Spleen (tissue), 11 donors: ENCODE measurements around the gene USP33. TPM values are rescaled to one million over a fixed set of nuclear protein-coding genes. Genes with fewer than 3 reads are reported as not detected.
"Not testable (repeated sequence)": the region's sequence is repeated elsewhere in the genome, so short reads cannot be mapped to it uniquely, and the experiment has no call there.

Source experiments
- DNase-seq: peaks from one replicate; pipeline ENCODE4 v3.0.0-alpha.2; 2020
- H3K27ac ChIP-seq, 8 donors: fragments of 200-600 bp; sonication (generic) in 7 of 8; 1 replicate in 4 of 8; 2 replicates in 4 of 8; pipeline versions ENCODE4 v1.5.0 to v1.8.0; 2016 to 2021; ENCODE audit warnings: inconsistent platforms in 4 of 8, mild to moderate bottlenecking in 4 of 8, moderate library complexity in 1 of 8
- H3K27me3 ChIP-seq, 7 donors: fragments of 200-600 bp; sonication (generic) in 6 of 7; replicated peaks in 1 of 7; 1 replicate in 4 of 7; 2 replicates in 3 of 7; pipeline versions ENCODE4 v1.5.0 to v1.8.0; 2016 to 2021; ENCODE audit warnings: inconsistent platforms in 3 of 7, mild to moderate bottlenecking in 1 of 7
- H3K36me3 ChIP-seq, 6 donors: fragments of 200-600 bp; sonication (generic) in 5 of 6; 1 replicate in 4 of 6; 2 replicates in 2 of 6; pipeline versions ENCODE4 v1.5.0 to v1.8.0; 2016 to 2021; ENCODE audit warnings: inconsistent platforms in 2 of 6
- H3K4me1 ChIP-seq, 6 donors: fragments of 200-600 bp; sonication (generic) in 5 of 6; 1 replicate in 3 of 6; 2 replicates in 3 of 6; pipeline versions ENCODE4 v1.5.0 to v1.8.0; 2016 to 2021; ENCODE audit warnings: inconsistent platforms in 3 of 6
- H3K4me3 ChIP-seq, 8 donors: fragments of 200-600 bp; sonication (generic) in 7 of 8; 1 replicate in 4 of 8; 2 replicates in 4 of 8; pipeline versions ENCODE4 v1.5.0 to v1.8.0; 2016 to 2021; ENCODE audit warnings: inconsistent platforms in 4 of 8, mild to moderate bottlenecking in 4 of 8, moderate library complexity in 2 of 8
- H3K9me3 ChIP-seq, 8 donors: fragments of 200-600 bp; sonication (generic) in 7 of 8; 1 replicate in 4 of 8; 2 replicates in 4 of 8; pipeline versions ENCODE4 v1.5.0 to v1.8.0; 2016 to 2021; ENCODE audit warnings: inconsistent platforms in 4 of 8
- CTCF ChIP-seq, 11 experiments: fragments of 200-600 bp in 7 of 11; fragments of 450-650 bp in 4 of 11; sonication (generic) in 4 of 11; IDR thresholded peaks in 8 of 11; conservative IDR thresholded peaks in 3 of 11; 1 replicate in 7 of 11; 2 replicates in 4 of 11; pipeline versions ENCODE4 v1.4.0 to v1.8.0; 2016 to 2021; ENCODE audit warnings: antibody characterized with exemption in 11 of 11, inconsistent platforms in 4 of 11, mild to moderate bottlenecking in 1 of 11
- POLR2A ChIP-seq, 3 donors: fragments of 450-650 bp; IDR thresholded peaks; one replicate each; pipeline ENCODE4 v1.5.1; 2017; ENCODE audit warnings: antibody characterized with exemption in 3 of 3, mild to moderate bottlenecking in 1 of 3
- POLR2AphosphoS5 ChIP-seq, 3 donors: sonication (generic); formaldehyde crosslinking; IDR thresholded peaks; one replicate each; pipeline ENCODE4 v1.5.1; 2017; ENCODE audit warnings: antibody characterized with exemption in 3 of 3
- WGBS, 5 donors: extraction: QIAGEN DNeasy Blood & Tissue Kit in 3 of 5; methylation state at CpG; one replicate each; pipeline versions ENCODE4 v1.1.5 to v1.1.7; 2013 to 2018; 5-methylcytosine and 5-hydroxymethylcytosine counted together
- intact Hi-C: fragments of 100-400 bp; cut with DNase I; formaldehyde crosslinking; loops from one replicate; pipeline ENCODE4 v1.15.0; 2023; ENCODE audit warnings: low total_unique reads
- polyA plus RNA-seq, 3 donors: library from polyadenylated mRNA; stranded (reverse); fragments of 200-250 nt; gene quantifications; one replicate each; pipeline ENCODE4 v1.2.1, GENCODE V29; 2013
- total RNA-seq, 7 donors: library from RNA; depleted of rRNA in 3 of 7; stranded (reverse); fragments of >200 nt in 3 of 7; fragmentation: NEBNext Ultra II Directional in 4 of 7; extraction: Animal tissue kit (Norgen Biotek cat#: 25700) in 4 of 7; gene quantifications; one replicate each; pipeline versions ENCODE4 v1.1.0 to v1.2.1, GENCODE V29; 2016 to 2021
- donor health status: healthy with polysubstance abuse.
- donor health status: DM: no; HTN: no; CAD: no; lungs with moderate emphysema.
- donor health status: DM: no; HTN: no; CAD: no.
- donor health status: Bipolar disorder and iron deficiency.
- donor health status: healthy.
- donor health status: DM: no; HTN: no; CAD: no.
- donor health status: DM: yes; HTN: yes; CAD: no.

USP33 gene
- total and polyA plus RNA-seq, 10 donors: 20.3 to 105 (median 73.5) TPM

- H3K27me3 ChIP-seq: no peaks in the 10 kb centered on the region
- H3K36me3 ChIP-seq: peaks cover 0 to 8% (median 0%) of the 10 kb centered on the region in 6 donors
- no peak overlapping the region for H3K4me3 ChIP-seq
- TF ChIP-seq POLR2AphosphoS5 (IDR thresholded peaks at IDR 0.05) (no peak), POLR2A (IDR thresholded peaks at IDR 0.05) (no peak)
- no peak overlapping the region for H3K27ac ChIP-seq
- intact Hi-C loops: no loop called here
- 91 to 95% (median 92%) methylated on average over 5 of the region's 5 CpGs for WGBS, 5 donors
- H3K4me1 ChIP-seq: peaks cover 32 to 87% (median 59%) of the 10 kb centered on the region in 6 donors
- H3K9me3 ChIP-seq: no peaks in the 10 kb centered on the region
- DNase-seq: no peak
Measured at GRCh38 chr1:77678660-77679610, 80.7 kb downstream of the USP33 start.

- intact Hi-C loops, DNase-seq, H3K27me3 ChIP-seq, H3K36me3 ChIP-seq, H3K27ac ChIP-seq, H3K4me3 ChIP-seq, H3K9me3 ChIP-seq: not testable (repeated sequence)
- peaks cover 11 to 99% (median 51%) of the 10 kb centered on the region in 6 donors for H3K4me1 ChIP-seq
- WGBS, 5 donors: 92 to 99% (median 96%) methylated on average over 3 of the region's 3 CpGs
Measured at GRCh38 chr1:77674807-77675206, 84.8 kb downstream of the USP33 start.

GRCh38 chr1:77673716-77674355 is 85.8 kb downstream of the USP33 start:
- TF ChIP-seq POLR2AphosphoS5 (IDR thresholded peaks at IDR 0.05) (no peak), POLR2A (IDR thresholded peaks at IDR 0.05) (no peak), CTCF (IDR thresholded peaks at IDR 0.05 in 8 of 11, conservative IDR thresholded peaks at IDR 0.05 in 3 of 11) (no peak)
- no peak for DNase-seq
- peaks cover 7 to 98% (median 46%) of the 10 kb centered on the region in 6 donors for H3K4me1 ChIP-seq
- H3K9me3 ChIP-seq: no peaks in the 10 kb centered on the region
- H3K4me3 ChIP-seq: no peak overlapping the region
- intact Hi-C loops: no loop called here
- WGBS, 5 donors: 82 to 93% (median 87%) methylated on average over 1 of the region's 1 CpG
- no peaks in the 10 kb centered on the region for H3K27me3 ChIP-seq
- peaks cover 0 to 8% (median 0%) of the 10 kb centered on the region in 6 donors for H3K36me3 ChIP-seq
- no peak overlapping the region for H3K27ac ChIP-seq

GRCh38 chr1:77673030-77673429 is 86.6 kb downstream of the USP33 start:
- TF ChIP-seq POLR2AphosphoS5 (IDR thresholded peaks at IDR 0.05): no peak
- no peak for TF ChIP-seq CTCF (IDR thresholded peaks at IDR 0.05 in 8 of 11, conservative IDR thresholded peaks at IDR 0.05 in 3 of 11)
- TF ChIP-seq POLR2A (IDR thresholded peaks at IDR 0.05): no peak
- no peak overlapping the region for H3K4me3 ChIP-seq
- H3K27ac ChIP-seq: no peak overlapping the region
- 82 to 95% (median 86%) methylated on average over 6 of the region's 6 CpGs for WGBS, 5 donors
- intact Hi-C loops: no loop called here
- no peaks in the 10 kb centered on the region for H3K27me3 ChIP-seq
- no peaks in the 10 kb centered on the region for H3K9me3 ChIP-seq
- DNase-seq: no peak
- peaks cover 0 to 8% (median 0%) of the 10 kb centered on the region in 6 donors for H3K36me3 ChIP-seq
- H3K4me1 ChIP-seq: peaks cover 3 to 98% (median 46%) of the 10 kb centered on the region in 6 donors

- Histone ChIP-seq H3K9me3 (no peaks in the 10 kb centered on the region), H3K4me3 (no peak overlapping the region), H3K27me3 (no peaks in the 10 kb centered on the region), H3K27ac (no peak overlapping the region), H3K36me3 (peaks cover 0 to 8% (median 0%) of the 10 kb centered on the region in 6 donors), H3K4me1 (peaks cover 0 to 98% (median 44%) of the 10 kb centered on the region in 6 donors)
- intact Hi-C loops: no loop called here
- no peak for DNase-seq
- TF ChIP-seq CTCF (IDR thresholded peaks at IDR 0.05 in 8 of 11, conservative IDR thresholded peaks at IDR 0.05 in 3 of 11) (no peak), POLR2A (IDR thresholded peaks at IDR 0.05) (no peak), POLR2AphosphoS5 (IDR thresholded peaks at IDR 0.05) (no peak)
- WGBS, 5 donors: 69 to 81% (median 79%) methylated on average over 2 of the region's 2 CpGs
Measured at GRCh38 chr1:77672374-77672773, 87.3 kb downstream of the USP33 start.
